ENCODE measurements around the gene PLCB1.
"Not testable (repeated sequence)": the region's sequence is repeated elsewhere in the genome, so short reads cannot be mapped to it uniquely, and the experiment has no call there.

The PLCB1 gene

DNA sequence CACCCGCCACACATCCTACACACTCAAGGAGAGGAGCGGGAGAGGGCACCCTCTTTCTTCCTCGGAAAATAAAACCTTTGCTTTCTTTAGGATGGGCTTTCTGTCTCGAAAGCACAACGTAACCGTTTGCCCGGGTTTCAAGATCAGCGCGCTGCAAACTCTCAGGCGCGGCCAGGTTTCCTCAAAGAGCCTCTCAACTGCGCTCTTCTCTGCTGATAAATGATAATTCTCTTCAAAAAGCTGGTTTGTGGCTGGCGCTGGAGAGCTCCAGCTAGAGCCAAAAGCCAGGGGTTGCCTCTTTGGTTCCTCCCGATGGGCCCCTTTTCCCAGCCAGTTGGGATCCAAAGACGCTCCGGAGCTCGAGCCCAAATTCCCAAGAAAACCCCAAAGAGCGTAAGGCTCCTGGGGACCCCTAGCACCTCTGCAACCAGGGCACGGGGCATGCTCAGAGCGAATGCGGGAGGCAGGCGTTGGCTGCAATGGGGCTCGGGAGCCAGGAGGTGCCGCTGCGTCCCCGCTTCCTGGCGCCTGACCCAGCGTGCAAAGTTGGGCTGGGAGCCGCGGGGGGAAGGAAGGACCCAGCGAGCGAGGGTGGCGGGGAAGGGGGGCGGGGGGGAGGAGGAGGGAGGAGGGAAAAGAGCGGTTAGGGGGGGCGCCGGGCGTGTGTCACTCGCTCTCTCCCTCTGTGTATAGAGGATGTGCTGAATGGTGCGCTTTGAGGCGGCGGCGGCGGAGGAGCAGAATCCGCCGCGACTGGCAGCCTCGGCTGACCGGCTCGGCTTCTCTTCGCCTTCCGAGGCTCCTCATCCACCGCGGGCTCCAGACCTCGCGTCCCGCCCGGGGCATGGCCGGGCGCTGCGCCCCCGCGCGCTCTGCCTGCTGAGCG lies at the start of gene PLCB1:
Gene PLCB1, plus strand, starts transcription at position 669 of the 886 bp plus-strand sequence. CDS start 386 bp downstream, outside the sequence.
- DNase-seq (ENCODE audit: low spot score) = no peak

DNA sequence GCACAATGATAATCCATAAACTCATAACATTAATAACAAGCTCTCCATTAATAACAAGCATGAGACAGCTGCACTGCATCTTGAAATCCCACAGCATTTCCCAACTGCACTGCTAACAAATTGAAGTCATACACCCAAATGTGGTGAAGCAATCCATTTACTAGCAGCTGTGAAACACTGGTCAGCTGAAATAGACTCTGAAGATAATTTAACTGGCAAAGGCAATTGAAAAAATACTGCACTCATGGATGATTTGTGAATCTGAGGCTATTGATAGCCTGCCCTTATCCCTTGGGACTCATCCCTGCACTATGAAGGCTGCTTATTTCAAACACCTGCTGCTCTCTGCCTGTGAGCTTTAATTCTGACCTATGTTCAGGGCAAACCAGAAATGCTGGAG lies 49.1 kb upstream of the PLCB1 start:
- DNase-seq (ENCODE audit: low spot score) = no peak

- DNase-seq (ENCODE audit: low spot score) = peak; percentile 19
These were observed 42.4 kb upstream of the PLCB1 start for GRCh38 chr20:8089668-8090067.

DNA sequence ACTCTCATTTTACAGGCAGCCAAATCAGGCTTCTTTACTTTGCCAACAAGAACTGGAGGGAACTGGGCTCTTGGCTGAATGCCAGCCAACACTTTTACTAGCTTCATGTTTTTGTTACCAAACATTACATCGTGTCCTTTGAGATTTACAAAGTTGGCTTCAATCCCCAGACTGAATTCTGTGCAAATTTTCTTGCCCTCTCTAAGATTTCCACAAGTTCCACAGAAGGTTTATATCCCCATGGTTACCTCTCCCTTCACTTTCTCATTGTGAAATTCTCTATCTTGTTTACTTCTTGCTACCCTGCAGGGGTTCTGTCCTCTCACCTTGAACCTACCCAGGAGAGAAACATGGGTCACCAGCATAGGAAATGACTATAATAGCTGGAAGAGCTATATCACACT lies 37.6 kb upstream of the PLCB1 start:
- no peak for DNase-seq (ENCODE audit: low spot score)

GRCh38 chr20:8094850-8095249 lies 37.2 kb upstream of the PLCB1 start:
- DNase-seq (ENCODE audit: low spot score) = peak; percentile 23

GRCh38 chr20:8095648-8096572 lies 36.2 kb upstream of the PLCB1 start:
- no peak for DNase-seq (ENCODE audit: low spot score)

DNA sequence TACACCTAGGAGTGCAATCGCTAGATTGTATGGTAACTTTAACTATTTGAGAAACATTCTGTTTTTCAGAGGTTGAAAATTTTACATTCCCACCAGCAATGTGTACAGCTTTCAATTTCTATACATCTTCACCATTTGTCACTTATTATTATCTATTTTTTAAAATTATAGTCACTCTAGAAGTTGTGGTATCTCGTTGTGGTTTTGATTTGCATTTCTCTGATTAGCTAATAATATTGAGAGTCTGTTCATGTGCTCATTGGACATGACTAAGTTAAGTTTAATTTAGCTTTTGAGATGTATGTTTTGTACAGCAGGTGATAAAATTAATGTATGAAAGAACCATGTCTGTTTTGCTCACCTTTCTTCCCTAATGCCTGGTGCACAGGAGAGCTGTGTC lies 34.8 kb upstream of the PLCB1 start:
- no peak for DNase-seq (ENCODE audit: low spot score)

GRCh38 chr20:8104252-8104651 lies 27.8 kb upstream of the PLCB1 start:
- no peak for DNase-seq (ENCODE audit: low spot score)

GRCh38 chr20:8114612-8115011 lies 17.5 kb upstream of the PLCB1 start:
- DNase-seq (ENCODE audit: low spot score) = not testable (repeated sequence)

DNA sequence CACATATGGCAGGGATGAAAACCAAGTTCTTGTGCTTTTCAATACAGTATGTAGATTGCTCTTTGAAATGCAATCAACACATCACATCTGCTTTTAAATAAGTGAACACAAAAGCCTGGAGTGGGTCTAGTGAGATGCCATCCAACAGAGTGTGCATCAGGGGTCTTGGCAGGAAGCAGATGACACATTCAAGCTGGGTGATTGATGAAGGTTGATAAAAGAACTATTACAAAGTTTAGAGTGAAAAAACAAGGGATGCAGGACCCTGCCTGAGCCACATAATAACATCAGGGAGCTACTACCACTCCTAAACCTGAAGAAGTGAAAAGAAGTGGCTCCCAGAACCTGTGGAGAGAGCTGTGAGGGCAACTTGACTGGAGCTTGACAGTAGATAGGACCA lies 16.6 kb upstream of the PLCB1 start:
- DNase-seq (ENCODE audit: low spot score) = no peak

DNA sequence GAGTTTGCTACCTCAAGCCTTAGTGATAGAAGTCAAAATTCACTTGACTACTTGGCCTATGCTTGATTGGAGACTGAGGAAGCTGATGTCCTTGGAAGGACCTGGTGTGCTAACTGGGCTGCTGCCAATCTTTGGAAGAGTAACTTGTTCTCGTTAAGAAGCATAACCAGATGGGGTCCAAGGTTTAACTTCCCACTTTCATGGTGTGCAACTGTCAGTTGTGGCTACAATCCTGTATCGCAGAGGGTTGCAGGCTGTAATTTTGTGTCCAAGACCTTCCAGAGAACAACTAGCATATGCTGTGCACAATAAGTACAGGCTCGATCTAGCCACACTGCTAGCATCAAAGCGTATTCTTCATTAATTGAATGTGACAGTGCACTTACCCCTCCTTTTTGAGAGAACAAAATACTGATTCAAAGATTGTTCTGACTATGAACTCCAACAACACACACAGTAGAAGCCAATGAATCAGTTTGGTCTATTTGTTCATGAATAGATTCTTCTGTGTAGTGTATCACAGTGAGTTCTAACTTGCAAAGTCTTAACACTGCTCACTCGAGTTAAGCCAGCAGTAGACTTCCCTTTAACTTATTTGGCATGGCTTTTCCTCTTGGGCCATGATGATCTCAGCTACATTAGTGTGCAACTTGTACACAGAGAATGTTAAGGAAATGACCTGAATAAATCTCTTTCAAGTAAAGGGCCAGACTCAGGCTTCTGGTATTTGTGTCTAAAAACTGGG lies 15.8 kb upstream of the PLCB1 start:
- DNase-seq (ENCODE audit: low spot score) = no peak

- no peak for DNase-seq (ENCODE audit: low spot score)
These were observed 14.4 kb upstream of the PLCB1 start for GRCh38 chr20:8117636-8118035.

DNA sequence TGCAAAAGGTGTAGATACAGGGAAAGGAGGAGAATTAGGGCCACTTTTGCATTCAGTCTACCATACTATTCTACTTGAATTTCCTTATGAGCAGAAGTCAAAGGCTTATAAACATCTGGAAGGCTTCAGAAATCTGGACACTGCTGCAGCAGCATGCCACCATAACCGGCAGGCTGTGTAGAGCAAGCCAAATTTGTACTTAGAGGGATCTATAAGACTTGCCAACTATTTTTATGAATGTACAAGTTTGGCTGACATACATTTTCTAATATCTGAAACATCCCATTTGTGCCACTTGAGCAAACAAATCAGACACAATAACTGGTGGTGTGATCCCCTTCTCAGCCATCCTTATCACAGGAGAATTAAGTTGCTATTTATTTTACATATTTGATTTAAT lies 14.0 kb upstream of the PLCB1 start:
- no peak for DNase-seq (ENCODE audit: low spot score)

DNA sequence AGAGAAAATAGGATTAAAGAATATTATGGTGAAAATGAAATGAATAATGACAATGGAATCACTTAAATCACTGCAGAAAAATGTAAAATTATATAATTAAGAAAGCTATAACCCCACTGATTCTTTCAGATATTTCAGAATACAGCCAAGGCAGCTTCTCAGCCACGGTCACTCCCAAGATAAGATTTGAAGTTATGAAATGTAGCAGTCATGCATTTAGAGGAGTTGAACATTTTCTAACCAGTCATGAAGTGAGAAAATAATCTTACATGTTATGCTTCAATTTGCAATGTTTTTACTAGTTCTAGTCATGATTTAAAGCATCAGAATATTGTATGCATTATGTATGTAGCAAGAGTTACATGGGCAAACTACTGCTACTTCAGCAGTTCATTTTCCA lies 13.3 kb upstream of the PLCB1 start:
- no peak for DNase-seq (ENCODE audit: low spot score)

DNA sequence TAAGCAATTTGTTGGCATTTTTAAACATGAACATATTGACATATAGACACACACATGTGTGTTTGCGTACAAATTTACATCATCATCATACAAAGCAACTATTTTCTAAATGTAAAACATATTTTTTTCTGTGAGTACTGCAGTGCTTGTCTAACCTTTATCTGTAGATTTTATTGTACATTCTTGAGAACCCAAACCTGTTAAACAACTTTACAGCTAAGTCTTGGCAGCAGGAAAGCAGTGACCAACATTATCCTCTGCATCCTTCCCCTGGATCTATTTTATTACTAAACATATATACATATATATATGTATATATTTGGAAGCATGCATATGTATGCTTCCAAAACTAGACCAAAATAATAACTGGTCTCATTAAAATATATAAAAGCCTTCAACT lies 10.4 kb upstream of the PLCB1 start:
- no peak for DNase-seq (ENCODE audit: low spot score)

DNA sequence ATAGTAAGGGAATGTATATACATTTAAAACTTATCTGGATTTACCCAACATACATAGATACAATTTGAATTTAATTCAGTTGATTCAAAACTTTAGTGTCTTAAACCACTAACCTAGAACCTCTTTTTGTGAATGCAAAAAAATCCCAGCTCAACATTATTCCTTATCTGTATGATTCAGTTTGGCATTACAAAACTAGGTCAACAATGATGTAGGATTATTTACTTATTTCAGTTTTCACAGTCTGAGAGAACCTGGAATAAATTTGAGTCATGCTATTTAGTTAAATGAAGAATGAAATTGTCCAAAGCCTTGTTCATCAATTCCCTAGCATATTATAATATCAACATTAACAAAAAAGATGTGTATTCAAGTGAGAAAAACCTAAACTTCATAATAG lies 7.4 kb upstream of the PLCB1 start:
- no peak for DNase-seq (ENCODE audit: low spot score)

DNA sequence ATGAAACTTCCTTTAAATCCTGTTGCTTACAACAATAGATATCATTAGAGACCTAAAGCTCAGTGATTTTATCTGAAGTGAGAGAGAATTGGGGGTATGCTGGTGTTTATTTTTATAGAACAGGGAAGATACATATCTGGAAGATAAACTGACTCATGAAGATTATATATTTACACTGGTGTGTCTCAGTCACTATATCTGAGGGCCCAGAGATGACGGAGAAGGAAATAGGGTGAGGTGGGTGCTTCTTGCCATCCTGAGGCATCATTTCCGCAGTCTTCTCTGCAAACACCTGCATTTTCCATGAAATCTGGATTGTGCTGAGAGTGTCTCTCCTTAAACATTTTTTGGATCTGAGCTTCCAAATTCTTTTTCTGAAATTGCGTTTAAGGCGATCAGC lies 5.9 kb upstream of the PLCB1 start:
- DNase-seq (ENCODE audit: low spot score) = no peak

- DNase-seq (ENCODE audit: low spot score) = no peak
These were observed 5.2 kb upstream of the PLCB1 start for GRCh38 chr20:8126841-8127378.

DNA sequence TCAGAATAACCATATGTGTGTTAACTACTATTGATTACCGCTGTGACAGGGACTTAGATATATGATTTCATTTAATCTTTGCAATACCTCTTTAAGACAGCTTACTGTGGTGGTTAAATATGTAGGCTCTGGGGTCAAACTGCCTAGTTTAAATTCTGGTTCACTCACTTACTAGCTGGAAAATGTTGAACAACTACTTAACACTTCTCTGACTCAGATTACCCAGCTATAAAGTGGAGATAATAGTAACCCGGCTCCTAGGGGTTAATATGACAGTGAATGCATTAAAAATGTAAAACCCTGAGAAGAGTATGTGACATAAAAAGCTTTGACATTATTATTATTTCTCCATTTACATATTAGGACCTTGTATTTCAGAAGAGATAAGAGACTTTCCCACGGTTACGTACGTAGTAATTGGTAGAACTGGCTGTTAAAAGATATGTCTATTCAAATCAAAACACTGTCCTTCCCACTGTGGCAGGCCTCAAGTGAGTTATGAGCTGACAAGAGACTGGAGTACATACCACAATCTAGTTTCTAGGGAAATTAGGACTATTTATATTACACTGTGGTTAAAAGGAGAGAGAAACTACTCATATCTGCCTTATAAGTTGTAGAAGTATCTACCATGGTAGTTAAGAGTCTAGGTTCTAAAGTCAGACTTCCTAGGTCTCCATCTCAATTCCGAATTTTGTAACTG lies 4.4 kb upstream of the PLCB1 start:
- DNase-seq (ENCODE audit: low spot score) = no peak

DNA sequence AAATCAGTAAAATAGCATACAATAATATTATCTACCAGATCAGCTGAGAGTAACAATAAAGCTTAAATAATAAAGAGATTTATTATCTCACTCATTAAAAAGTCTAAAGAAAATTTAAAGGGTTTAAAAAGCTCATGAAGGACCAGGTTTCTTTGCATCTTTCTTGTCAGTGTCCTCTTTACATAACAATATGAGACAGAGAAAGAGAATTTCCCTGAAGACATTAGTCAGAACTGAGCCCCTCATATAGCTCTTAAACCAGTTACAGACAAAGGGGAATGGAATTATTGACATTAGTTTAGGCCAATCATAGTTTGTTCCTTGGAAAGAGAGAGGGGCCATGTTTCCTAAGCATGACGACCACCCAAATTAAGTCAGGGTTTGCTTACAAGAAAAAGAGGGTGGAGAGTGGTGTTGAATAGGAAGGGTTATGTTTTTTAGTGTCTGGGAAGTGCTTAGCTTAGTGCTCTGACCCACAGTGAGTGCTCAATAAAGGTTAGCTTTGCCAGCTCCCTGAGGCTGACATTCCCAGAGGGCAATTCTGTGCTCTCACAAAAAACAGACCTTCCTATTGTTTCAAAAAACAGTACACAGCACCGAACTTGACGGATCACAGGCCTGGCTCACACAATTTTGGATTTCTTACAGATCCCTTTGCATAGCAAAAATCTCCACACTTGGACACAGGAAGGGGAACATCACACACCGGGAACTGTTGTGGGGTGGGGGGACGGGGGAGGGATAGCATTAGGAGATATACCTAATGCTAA lies 3.6 kb upstream of the PLCB1 start:
- no peak for DNase-seq (ENCODE audit: low spot score)
